ENCODE measurements around the gene IL37. TPM values are rescaled to one million over a fixed set of nuclear protein-coding genes. Genes with fewer than 3 reads are reported as not detected.
"Not testable (repeated sequence)": the region's sequence is repeated elsewhere in the genome, so short reads cannot be mapped to it uniquely, and the experiment has no call there.

The IL37 gene
- total RNA-seq, 4 donors from 2014 or later: not detected

GRCh38 chr2:112902816-112903215, 8.1 kb upstream of the IL37 start:
- H3K36me3 ChIP-seq: no peaks in the 10 kb centered on the region
- TF ChIP-seq CTCF (IDR thresholded peaks at IDR 0.05) (no peak), POLR2AphosphoS5 (IDR thresholded peaks at IDR 0.05) (no peak), EP300 (IDR thresholded peaks at IDR 0.05) (no peak), POLR2A (IDR thresholded peaks at IDR 0.05) (no peak)
- H3K27ac ChIP-seq: no peak overlapping the region
- no peak for ATAC-seq
- WGBS, 2 donors (ENCODE audit: low coverage in 1 of 2): 75 to 85% methylated on average over 2 of the region's 2 CpGs
- H3K27me3 ChIP-seq: no peaks in the 10 kb centered on the region
- H3K4me1 ChIP-seq: no peaks in the 10 kb centered on the region
- no peak overlapping the region for H3K4me3 ChIP-seq
- no peaks in the 10 kb centered on the region for H3K9me3 ChIP-seq

- H3K27me3 ChIP-seq: no peaks in the 10 kb centered on the region
- no peak overlapping the region for H3K27ac ChIP-seq
- no peak overlapping the region for H3K4me3 ChIP-seq
- H3K36me3 ChIP-seq: no peaks in the 10 kb centered on the region
- no peaks in the 10 kb centered on the region for H3K9me3 ChIP-seq
- WGBS, 2 donors (ENCODE audit: low coverage in 1 of 2): 79 to 100% methylated on average over 1 to 3 of the region's 5 CpGs
- no peaks in the 10 kb centered on the region for H3K4me1 ChIP-seq
- no peak for ATAC-seq
- no peak for TF ChIP-seq CTCF (IDR thresholded peaks at IDR 0.05)
- no peak for TF ChIP-seq POLR2A (IDR thresholded peaks at IDR 0.05)
- TF ChIP-seq POLR2AphosphoS5 (IDR thresholded peaks at IDR 0.05): no peak
- TF ChIP-seq EP300 (IDR thresholded peaks at IDR 0.05): no peak
These were observed 6.1 kb upstream of the IL37 start for GRCh38 chr2:112904883-112905282.

GRCh38 chr2:112906276-112906675, 4.7 kb upstream of the IL37 start:
- no peak for ATAC-seq
- Histone ChIP-seq H3K9me3 (no peaks in the 10 kb centered on the region), H3K4me1 (no peaks in the 10 kb centered on the region), H3K4me3 (no peak overlapping the region), H3K27me3 (no peaks in the 10 kb centered on the region), H3K27ac (no peak overlapping the region), H3K36me3 (no peaks in the 10 kb centered on the region)
- WGBS, 2 donors (ENCODE audit: low coverage in 1 of 2): 100% methylated on average over 1 of the region's 2 CpGs; no CpG with 5 or more reads in 1 of the 2 donors
- no peak for TF ChIP-seq POLR2A (IDR thresholded peaks at IDR 0.05)
- no peak for TF ChIP-seq EP300 (IDR thresholded peaks at IDR 0.05)
- no peak for TF ChIP-seq POLR2AphosphoS5 (IDR thresholded peaks at IDR 0.05)

GRCh38 chr2:112907001-112907949, 3.7 kb upstream of the IL37 start:
- no peak for TF ChIP-seq POLR2A (IDR thresholded peaks at IDR 0.05)
- no peak for TF ChIP-seq CTCF (IDR thresholded peaks at IDR 0.05)
- TF ChIP-seq POLR2AphosphoS5 (IDR thresholded peaks at IDR 0.05): no peak
- no peak for TF ChIP-seq EP300 (IDR thresholded peaks at IDR 0.05)
- H3K27me3 ChIP-seq: no peaks in the 10 kb centered on the region
- no peaks in the 10 kb centered on the region for H3K4me1 ChIP-seq
- H3K27ac ChIP-seq: no peak overlapping the region
- H3K4me3 ChIP-seq: no peak overlapping the region
- WGBS, 2 donors (ENCODE audit: low coverage in 1 of 2): 97 to 100% methylated on average over 5 to 11 of the region's 12 CpGs
- ATAC-seq: no peak
- no peaks in the 10 kb centered on the region for H3K9me3 ChIP-seq
- no peaks in the 10 kb centered on the region for H3K36me3 ChIP-seq

GRCh38 chr2:112908559-112908958, 2.4 kb upstream of the IL37 start:
- WGBS, 2 donors (ENCODE audit: low coverage in 1 of 2): 86% methylated on average over 2 of the region's 2 CpGs; no CpG with 5 or more reads in 1 of the 2 donors
- not testable (repeated sequence) for H3K9me3 ChIP-seq, H3K4me1 ChIP-seq, H3K36me3 ChIP-seq, H3K27ac ChIP-seq, H3K27me3 ChIP-seq, ATAC-seq, H3K4me3 ChIP-seq

GRCh38 chr2:112910219-112910618, 746 bp upstream of the IL37 start:
- Histone ChIP-seq H3K4me3 (no peak overlapping the region), H3K4me1 (no peaks in the 10 kb centered on the region)
- TF ChIP-seq EP300 (IDR thresholded peaks at IDR 0.05): no peak

More at GRCh38 chr2:112910219-112910618, 746 bp upstream of the IL37 start:
- no peaks in the 10 kb centered on the region for H3K36me3 ChIP-seq
- H3K27me3 ChIP-seq: no peaks in the 10 kb centered on the region
- ATAC-seq: no peak
- H3K9me3 ChIP-seq: no peaks in the 10 kb centered on the region
- H3K27ac ChIP-seq: no peak overlapping the region

All from gastroesophageal sphincter (tissue), 4 donors.